Measurements from ENCODE around the gene NHERF1. TPM values are rescaled to one million over a fixed set of nuclear protein-coding genes. Genes with fewer than 3 reads are reported as not detected.

The NHERF1 gene
- total and polyA plus RNA-seq, 2 donors (not counting 3 experiments of a cell fraction or from before 2014, with no cell fraction given): 24.4 to 26.9 TPM

DNA sequence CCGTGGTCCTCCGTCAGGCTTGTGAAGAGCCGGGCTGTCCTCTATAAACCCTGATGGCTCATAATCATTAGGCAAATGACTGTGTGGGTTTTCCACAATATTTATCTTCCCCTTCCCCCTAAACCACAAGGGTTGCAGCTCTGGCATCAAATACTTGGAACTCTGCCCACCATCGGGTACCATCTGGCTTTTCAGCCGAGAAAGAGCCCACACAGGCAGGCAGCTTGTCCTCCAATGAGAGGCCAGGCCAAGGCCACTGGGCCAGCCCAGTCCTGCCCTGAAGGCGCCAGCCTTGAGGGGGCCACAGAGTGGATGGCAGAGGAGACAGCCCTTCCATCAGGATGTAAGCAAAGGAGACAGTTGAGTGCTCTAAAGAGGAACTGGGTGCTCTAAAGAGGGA, 59.5 kb downstream of the NHERF1 start:
- CTCF ChIA-PET: interaction anchor here (1.0 to 3.3 kb wide), 2 partner anchors 17 to 18 kb away, joined by 4 to 14 read pairs; no protein-coding TSS in a partner anchor
- Histone ChIP-seq H3K79me2 (ENCODE audit: control insufficient read depth, insufficient read depth, low read length) (no peaks in the 10 kb centered on the region), H4K20me1 (replicated peaks; ENCODE audit: control insufficient read depth, extremely low read depth, insufficient read depth, low read length) (no peaks in the 10 kb centered on the region), H3K4me3 (replicated peaks in 1 of 3; ENCODE audit: insufficient read depth in 1 of 3, low read depth in 1 of 3, low read length in 3 of 3) (no peak overlapping the region), H3K36me3 (ENCODE audit: control insufficient read depth in 2 of 2, extremely low read depth in 1 of 2, insufficient read depth in 2 of 2, low read length in 2 of 2) (no peaks in the 10 kb centered on the region), H3K27me3 (ENCODE audit: control insufficient read depth in 2 of 2, insufficient read depth in 2 of 2, low read length in 2 of 2) (no peaks in the 10 kb centered on the region), H2AFZ (ENCODE audit: low read depth, low read length) (no peak overlapping the region), H3K4me2 (ENCODE audit: insufficient read depth, low read length) (no peak overlapping the region), H3K4me1 (ENCODE audit: control insufficient read depth, extremely low read depth, insufficient read depth, low read length) (no peaks in the 10 kb centered on the region), H3K9ac (replicated peaks; ENCODE audit: extremely low read depth, insufficient read depth, low read length) (no peak overlapping the region), H3K9me3 (replicated peaks; ENCODE audit: control insufficient read depth, insufficient read depth, low read length) (no peaks in the 10 kb centered on the region), H3K27ac (ENCODE audit: insufficient read depth, low read depth, low read length) (no peak overlapping the region), H3K9me1 (replicated peaks; ENCODE audit: control insufficient read depth, extremely low read depth, insufficient read depth, low read length) (no peaks in the 10 kb centered on the region)
- FAIRE-seq (no peak), DNase-seq (ENCODE audit: low read depth, low spot score) (no peak)
- dilution Hi-C loops (cut with MboI; ENCODE audit: extremely low pct_ligation_motif_present, low sequenced_read_pairs) (no loop called here), intact Hi-C loops (cut with micrococcal nuclease) (no loop called here)
- TF ChIP-seq FOS (IDR thresholded peaks at IDR 0.05; ENCODE audit: borderline replicate concordance, insufficient read depth, low read length) (no peak), MYC (IDR thresholded peaks at IDR 0.05; ENCODE audit: low read depth, low read length) (no peak), POLR2AphosphoS5 (IDR thresholded peaks at IDR 0.05; ENCODE audit: insufficient read depth, low read depth, low read length) (no peak), MAX (IDR thresholded peaks at IDR 0.05; ENCODE audit: insufficient read depth, insufficient read length) (no peak), GATA2 (IDR thresholded peaks at IDR 0.05; ENCODE audit: insufficient read depth, insufficient read length, low read depth, low read length) (no peak)
- POLR2A ChIA-PET: no interaction called here
- BruUV-seq (replicated peaks): no TSS peak

DNA sequence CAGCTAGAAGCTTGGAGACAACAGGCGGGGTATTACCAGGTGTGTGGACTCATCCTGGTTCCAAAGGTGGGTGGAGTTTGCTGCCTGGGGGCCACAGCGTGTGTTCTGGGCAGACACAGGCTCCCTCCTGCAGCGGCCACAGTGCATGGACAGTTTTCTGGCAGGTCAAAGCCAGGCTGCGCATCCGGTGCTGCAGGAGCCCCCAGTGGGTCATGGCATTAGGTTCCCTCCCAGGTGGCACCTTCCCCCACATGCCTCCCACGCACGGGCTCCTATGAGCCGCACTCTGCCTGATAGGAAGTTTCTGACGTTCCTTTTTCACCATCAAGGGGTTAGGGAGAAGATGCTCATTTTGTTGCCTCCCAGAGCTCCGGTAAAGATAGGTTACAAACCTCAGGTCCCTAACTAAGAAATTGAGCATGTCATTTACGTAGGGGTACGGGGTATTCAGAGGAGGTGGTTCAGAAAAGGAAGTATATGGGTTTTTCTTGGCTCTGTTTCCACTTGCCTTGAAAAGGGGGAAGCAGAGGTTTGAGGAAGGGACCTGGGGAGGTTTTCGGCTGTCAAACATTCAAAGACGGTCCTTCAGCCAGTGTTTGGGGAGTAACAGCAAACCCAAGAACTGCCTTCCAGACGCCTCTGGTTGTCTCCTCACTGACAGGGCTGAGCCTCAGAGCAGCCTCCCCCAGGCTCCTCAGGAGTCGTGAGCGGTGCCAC, 60.4 kb downstream of the NHERF1 start:
- no TSS peak for BruUV-seq (replicated peaks)
- Histone ChIP-seq H3K4me1 (ENCODE audit: control insufficient read depth, extremely low read depth, insufficient read depth, low read length) (no peaks in the 10 kb centered on the region), H3K9me3 (replicated peaks; ENCODE audit: control insufficient read depth, insufficient read depth, low read length) (no peaks in the 10 kb centered on the region), H2AFZ (ENCODE audit: low read depth, low read length) (no peak overlapping the region), H3K27me3 (ENCODE audit: control insufficient read depth in 2 of 2, insufficient read depth in 2 of 2, low read length in 2 of 2) (no peaks in the 10 kb centered on the region), H4K20me1 (replicated peaks; ENCODE audit: control insufficient read depth, extremely low read depth, insufficient read depth, low read length) (no peaks in the 10 kb centered on the region), H3K9me1 (replicated peaks; ENCODE audit: control insufficient read depth, extremely low read depth, insufficient read depth, low read length) (no peaks in the 10 kb centered on the region), H3K27ac (ENCODE audit: insufficient read depth, low read depth, low read length) (no peak overlapping the region), H3K79me2 (ENCODE audit: control insufficient read depth, insufficient read depth, low read length) (no peaks in the 10 kb centered on the region), H3K9ac (replicated peaks; ENCODE audit: extremely low read depth, insufficient read depth, low read length) (no peak overlapping the region), H3K4me2 (ENCODE audit: insufficient read depth, low read length) (no peak overlapping the region), H3K4me3 (replicated peaks in 1 of 3; ENCODE audit: insufficient read depth in 1 of 3, low read depth in 1 of 3, low read length in 3 of 3) (no peak overlapping the region), H3K36me3 (ENCODE audit: control insufficient read depth in 2 of 2, extremely low read depth in 1 of 2, insufficient read depth in 2 of 2, low read length in 2 of 2) (no peaks in the 10 kb centered on the region)
- FAIRE-seq: no peak
- CTCF ChIA-PET: interaction anchor here (1.3 to 2.0 kb wide), 3 partner anchors 18 to 34 kb away, joined by 3 to 7 read pairs (median 3); no protein-coding TSS in a partner anchor
- TF ChIP-seq MYC (IDR thresholded peaks at IDR 0.05; ENCODE audit: low read depth, low read length) (no peak), POLR2A (IDR thresholded peaks at IDR 0.05; ENCODE audit: low read depth, low read length) (no peak), JUN (IDR thresholded peaks at IDR 0.05; ENCODE audit: borderline replicate concordance, insufficient read depth, insufficient read length, low read depth) (no peak), GATA2 (IDR thresholded peaks at IDR 0.05; ENCODE audit: insufficient read depth, insufficient read length, low read depth, low read length) (no peak), MAX (IDR thresholded peaks at IDR 0.05; ENCODE audit: insufficient read depth, insufficient read length) (no peak), EZH2 (IDR thresholded peaks at IDR 0.05; ENCODE audit: borderline replicate concordance, low read depth, low read length, severe bottlenecking) (no peak)
- TF ChIP-seq, protein P1, sequence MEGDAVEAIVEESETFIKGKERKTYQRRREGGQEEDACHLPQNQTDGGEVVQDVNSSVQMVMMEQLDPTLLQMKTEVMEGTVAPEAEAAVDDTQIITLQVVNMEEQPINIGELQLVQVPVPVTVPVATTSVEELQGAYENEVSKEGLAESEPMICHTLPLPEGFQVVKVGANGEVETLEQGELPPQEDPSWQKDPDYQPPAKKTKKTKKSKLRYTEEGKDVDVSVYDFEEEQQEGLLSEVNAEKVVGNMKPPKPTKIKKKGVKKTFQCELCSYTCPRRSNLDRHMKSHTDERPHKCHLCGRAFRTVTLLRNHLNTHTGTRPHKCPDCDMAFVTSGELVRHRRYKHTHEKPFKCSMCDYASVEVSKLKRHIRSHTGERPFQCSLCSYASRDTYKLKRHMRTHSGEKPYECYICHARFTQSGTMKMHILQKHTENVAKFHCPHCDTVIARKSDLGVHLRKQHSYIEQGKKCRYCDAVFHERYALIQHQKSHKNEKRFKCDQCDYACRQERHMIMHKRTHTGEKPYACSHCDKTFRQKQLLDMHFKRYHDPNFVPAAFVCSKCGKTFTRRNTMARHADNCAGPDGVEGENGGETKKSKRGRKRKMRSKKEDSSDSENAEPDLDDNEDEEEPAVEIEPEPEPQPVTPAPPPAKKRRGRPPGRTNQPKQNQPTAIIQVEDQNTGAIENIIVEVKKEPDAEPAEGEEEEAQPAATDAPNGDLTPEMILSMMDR (IDR thresholded peaks at IDR 0.05; ENCODE audit: extremely low read depth in 1 of 2, insufficient read depth in 1 of 2, low read depth in 1 of 2, low read length in 2 of 2): no peak
- no peak for DNase-seq (ENCODE audit: low read depth, low spot score)
- intact Hi-C loops (cut with micrococcal nuclease): no loop called here
- dilution Hi-C loops (cut with MboI; ENCODE audit: extremely low pct_ligation_motif_present, low sequenced_read_pairs): no loop called here
- POLR2A ChIA-PET: no interaction called here
